Activated CD8-positive, alpha-beta memory T cell treated with anti-CD3 and anti-CD28 coated beads for 36 hours (primary cell): ENCODE results near the gene KIF14. TPM values are rescaled to one million over a fixed set of nuclear protein-coding genes. Genes with fewer than 3 reads are reported as not detected.
"Not testable (repeated sequence)": the region's sequence is repeated elsewhere in the genome, so short reads cannot be mapped to it uniquely, and the experiment has no call there.

Experiments
- CTCF ChIA-PET: fragments of 350-600 bp; sonication (Branson Sonifier 250); formaldehyde crosslinking; loops from one replicate; lab custom pipeline; 2021; ENCODE audit warnings: antibody characterized with exemption; lab: Charles Lee
- POLR2A ChIA-PET: fragments of 350-600 bp; sonication (Branson Sonifier 250); formaldehyde crosslinking; loops from one replicate; lab custom pipeline; 2021; ENCODE audit warnings: antibody characterized with exemption; lab: Charles Lee
- total RNA-seq, 2 experiments: library from RNA; stranded (reverse); gene quantifications; one replicate each; pipeline ENCODE4 v1.2.3, GENCODE V29; 2021

The KIF14 gene
- total RNA-seq, 2 experiments from 2014 or later: 12.4 to 12.6 TPM

DNA sequence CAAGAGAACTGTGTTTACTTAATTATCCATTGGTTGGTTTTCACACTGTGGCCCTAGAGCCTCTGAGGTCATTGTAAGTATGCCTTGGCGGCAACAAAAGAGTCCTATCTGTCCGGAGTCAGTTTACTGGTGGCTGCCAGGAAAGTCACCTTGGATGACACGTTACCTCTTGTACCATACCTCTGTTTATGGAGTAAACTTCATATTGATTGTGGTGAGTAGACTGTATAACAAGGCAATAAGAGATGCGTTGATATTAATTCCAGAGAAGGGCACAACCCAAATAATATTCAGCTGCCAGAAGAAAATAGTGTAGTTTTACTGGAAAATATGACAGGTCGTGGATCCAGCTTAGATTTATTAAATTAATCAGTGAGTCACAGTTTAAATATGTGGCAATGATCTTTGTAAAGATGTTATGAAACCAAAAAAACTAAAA lies 20.4 kb upstream of the KIF14 start:
- ChIA-PET CTCF (no interaction called here), POLR2A (interaction anchor here (0.6 kb wide), 1 partner anchor 205 kb away, joined by 3 read pairs; no protein-coding TSS in a partner anchor)

DNA sequence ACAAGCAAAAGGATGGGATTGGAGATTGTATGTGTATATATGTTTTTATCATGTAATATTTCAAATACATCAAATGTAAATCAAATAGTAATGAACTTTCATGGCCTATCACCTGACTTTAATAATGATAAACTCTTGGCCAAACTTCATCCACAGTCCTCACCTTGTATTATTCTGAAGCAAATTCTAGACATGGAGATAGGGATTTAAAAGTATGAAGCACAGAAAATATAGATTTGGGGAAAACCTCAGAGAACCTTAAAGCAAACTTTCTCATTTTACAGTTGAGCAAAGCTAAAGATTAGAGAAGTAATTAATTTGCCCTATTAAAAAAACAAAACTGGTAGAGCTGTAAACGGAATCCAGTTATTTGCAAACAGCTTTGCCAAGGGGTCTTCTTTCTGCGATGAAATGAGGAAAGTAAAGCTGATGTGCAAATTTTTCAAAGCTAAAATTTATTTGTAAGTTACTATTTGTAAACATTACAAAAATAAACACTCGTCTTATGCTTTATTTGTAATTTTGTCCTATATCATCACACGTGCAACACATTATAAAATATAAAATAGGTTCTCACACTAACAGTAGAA lies 19.9 kb upstream of the KIF14 start:
- POLR2A ChIA-PET: interaction anchor here (0.6 kb wide), 1 partner anchor 205 kb away, joined by 3 read pairs; no protein-coding TSS in a partner anchor
- CTCF ChIA-PET: no interaction called here

DNA sequence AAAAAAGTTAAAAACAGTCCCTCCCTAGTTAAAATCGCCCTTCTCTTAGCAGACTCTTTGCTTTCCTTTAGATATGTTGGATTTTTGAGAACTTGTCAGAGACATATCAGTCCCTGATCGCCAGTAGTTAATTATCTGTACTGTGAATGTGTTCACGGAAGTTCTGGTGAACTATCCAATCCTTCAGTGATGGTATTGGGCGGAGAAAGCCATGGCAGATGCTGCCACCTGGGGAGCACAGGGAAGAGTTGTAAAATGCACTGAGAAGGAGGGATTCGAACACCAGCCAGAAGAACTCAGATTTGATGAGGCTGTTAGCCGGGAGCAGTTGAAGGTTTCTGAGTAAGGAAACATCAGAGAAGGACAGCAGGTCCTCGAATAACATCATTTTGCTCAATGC lies 17.5 kb upstream of the KIF14 start:
- ChIA-PET POLR2A (no interaction called here), CTCF (no interaction called here)

DNA sequence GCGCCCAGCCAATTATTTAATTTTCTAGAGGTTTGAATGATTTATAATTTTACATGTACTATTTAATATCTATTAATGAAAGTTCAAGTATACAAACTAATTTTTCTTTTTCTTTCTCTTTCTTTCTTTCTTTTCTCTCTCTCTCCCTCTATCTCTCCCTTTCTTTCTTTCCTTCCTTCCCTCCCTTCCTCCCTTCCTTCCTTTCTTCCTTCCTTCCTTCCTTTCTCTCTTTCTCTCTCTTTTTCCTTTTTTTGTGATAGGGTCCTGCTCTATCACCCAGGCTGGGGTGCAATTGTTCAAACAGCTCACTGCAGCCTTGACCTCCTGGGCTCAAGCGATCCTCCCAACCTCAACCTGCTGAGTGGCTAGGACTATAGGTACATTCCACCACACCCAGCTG lies 16.1 kb upstream of the KIF14 start:
- POLR2A ChIA-PET: no interaction called here
- CTCF ChIA-PET: interaction anchor here (0.5 kb wide), 1 partner anchor 303 kb away, joined by 3 read pairs; no protein-coding TSS in a partner anchor

GRCh38 chr1:200634261-200635122 lies 13.9 kb upstream of the KIF14 start:
- POLR2A ChIA-PET: no interaction called here
- CTCF ChIA-PET: no interaction called here

DNA sequence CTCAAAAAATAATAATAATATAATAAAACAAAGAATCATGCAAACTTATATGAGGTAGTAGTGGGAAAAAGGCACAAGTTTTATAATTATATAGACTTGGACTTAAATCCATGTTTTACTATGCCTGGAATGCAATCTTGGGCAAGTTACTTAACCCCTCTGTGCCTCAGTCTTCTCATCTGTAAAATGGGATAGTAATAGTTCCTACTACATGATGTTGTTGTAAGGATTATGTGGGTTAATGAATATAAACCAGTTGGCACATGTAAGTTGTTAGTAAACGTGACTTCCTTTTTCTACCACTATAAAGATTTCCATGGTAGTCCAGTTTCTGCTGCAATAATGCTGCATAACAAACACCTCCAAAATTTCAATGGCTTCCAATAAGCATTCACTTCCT lies 10.8 kb upstream of the KIF14 start:
- POLR2A ChIA-PET: no interaction called here
- CTCF ChIA-PET: no interaction called here

- CTCF ChIA-PET: interaction anchor here (1.0 kb wide), 1 partner anchor 23 kb away, joined by 3 read pairs; no protein-coding TSS in a partner anchor
- POLR2A ChIA-PET: not testable (repeated sequence)
Observed at GRCh38 chr1:200630515-200630899, 10.0 kb upstream of the KIF14 start.

DNA sequence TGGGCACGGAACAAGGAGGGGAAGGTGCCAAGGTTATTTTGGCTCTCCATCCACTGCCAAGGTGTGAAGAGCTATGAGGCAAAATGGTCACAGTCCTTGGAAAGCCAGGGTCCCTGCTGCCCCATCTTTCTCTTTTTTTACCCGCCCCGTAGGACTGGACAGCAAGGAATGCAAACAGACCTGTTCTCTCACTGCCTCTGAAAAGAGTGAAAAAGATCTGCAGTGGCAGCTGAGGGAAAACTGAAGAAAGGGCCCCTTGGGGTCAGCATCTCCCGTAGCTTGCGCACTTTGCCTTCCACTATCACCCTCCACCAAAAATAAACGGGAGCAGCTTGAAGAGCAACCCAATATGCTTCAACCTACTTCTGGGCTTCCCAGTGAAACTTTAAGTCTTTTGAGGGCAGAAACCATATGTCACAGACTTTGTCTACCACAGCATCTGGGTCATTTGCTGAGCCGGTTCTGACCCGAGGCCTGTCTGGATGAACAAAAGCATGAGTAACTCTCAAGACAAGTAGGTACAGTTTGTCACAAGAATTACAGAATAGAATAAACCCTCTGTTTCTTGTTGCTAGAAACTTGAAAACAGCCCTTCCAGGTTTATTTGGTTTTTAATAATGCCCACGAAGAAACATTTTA lies 9.4 kb upstream of the KIF14 start:
- POLR2A ChIA-PET: no interaction called here
- CTCF ChIA-PET: interaction anchor here (1.0 kb wide), 1 partner anchor 23 kb away, joined by 3 read pairs; no protein-coding TSS in a partner anchor

DNA sequence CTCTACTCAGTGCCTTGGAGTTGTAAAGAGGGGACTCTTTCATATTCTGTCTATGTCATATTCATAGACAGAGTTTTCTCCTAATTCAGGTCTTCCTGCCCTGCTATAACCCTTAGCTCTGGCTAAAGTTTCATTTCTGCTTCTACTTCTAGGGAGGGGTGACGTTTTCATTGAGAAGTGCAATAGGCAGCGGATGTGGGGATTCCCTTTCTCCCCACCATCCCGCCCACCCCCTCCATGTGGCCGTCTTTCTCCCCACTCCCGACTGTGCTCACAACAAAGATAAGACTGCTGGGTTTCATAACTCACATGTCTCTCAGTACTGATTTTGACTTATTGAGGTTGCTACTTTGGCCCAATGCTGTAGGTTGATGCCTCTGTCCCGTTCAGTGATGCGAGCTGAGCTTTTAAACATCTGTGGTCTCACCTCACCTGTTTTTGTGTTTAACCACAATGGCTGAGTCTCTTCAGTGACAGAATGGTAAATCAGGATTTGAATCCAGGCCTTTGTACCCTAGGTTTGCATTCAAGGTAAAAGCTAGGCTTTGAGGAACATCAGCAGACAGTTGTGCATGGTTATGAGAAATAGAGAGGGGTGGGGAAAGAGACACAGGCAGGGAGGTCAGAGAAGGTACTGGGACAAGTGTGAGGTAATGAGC lies 7.8 kb upstream of the KIF14 start:
- CTCF ChIA-PET: interaction anchor here (0.5 to 2.1 kb wide), 3 partner anchors 11 to 251 kb away, joined by 3 to 6 read pairs (median 3); no protein-coding TSS in a partner anchor

DNA sequence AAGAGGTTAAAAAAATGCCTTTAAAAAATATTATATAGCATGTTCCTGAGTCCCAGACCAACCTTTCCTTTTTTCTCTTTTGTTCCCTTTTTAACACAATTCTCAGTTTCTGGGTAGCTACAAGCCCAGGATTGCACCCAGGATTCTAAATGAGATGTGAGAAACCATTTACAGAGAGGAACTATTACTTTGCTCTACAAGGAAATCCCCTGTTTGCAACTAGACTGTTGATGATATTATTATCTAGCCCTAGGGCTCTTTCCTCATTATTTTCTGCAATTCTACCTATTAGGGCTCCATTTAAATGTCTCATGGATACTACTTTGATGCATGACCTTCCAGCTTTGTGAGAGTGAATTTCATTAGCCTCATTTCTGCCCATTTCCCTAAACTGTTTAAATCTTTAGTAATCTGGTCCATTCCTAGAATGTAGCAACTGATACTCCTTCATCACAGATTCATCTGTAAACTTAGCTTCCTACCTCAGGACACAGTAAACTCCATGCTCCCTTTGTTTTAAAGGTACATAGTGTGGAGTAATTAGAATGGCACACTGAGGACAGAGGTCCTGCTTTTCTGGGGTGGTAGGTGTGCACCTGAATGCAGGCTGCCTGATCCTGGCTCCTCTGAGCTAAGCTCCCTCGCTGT lies 7.1 kb upstream of the KIF14 start:
- ChIA-PET CTCF (interaction anchor here (0.5 to 2.1 kb wide), 4 partner anchors 42 to 252 kb away, joined by 3 to 6 read pairs (median 3); partner anchors contain the start of genes CAMSAP2 and DDX59), POLR2A (interaction anchor here (0.5 to 2.4 kb wide), 3 partner anchors 8 to 1968 kb away, joined by 3 to 10 read pairs (median 6); partner anchors contain the start of gene DDX59)

More for the DNA sequence above, 7.8 kb upstream of the KIF14 start:
- POLR2A ChIA-PET: interaction anchor here (1.3 to 2.4 kb wide), 2 partner anchors 8 to 41 kb away, joined by 3 to 10 read pairs; partner anchors contain the start of gene DDX59

- ChIA-PET POLR2A (interaction anchor here (0.5 to 2.4 kb wide), 2 partner anchors 43 to 1967 kb away, joined by 6 to 10 read pairs; partner anchors contain the start of gene DDX59), CTCF (interaction anchor here (0.6 to 2.1 kb wide), 3 partner anchors 42 to 174 kb away, joined by 3 to 6 read pairs (median 3); partner anchors contain the start of genes CAMSAP2 and DDX59)
Observed at GRCh38 chr1:200626853-200627534, 6.4 kb upstream of the KIF14 start.

- CTCF ChIA-PET: interaction anchor here (0.6 to 1.4 kb wide), 3 partner anchors 23 to 524 kb away, joined by 3 to 5 read pairs (median 5); partner anchors contain the start of gene DDX59
- POLR2A ChIA-PET: interaction anchor here (0.6 to 0.8 kb wide), 2 partner anchors 127 to 266 kb away, joined by 6 to 9 read pairs; no protein-coding TSS in a partner anchor
Observed at GRCh38 chr1:200625381-200625824, 4.9 kb upstream of the KIF14 start.

DNA sequence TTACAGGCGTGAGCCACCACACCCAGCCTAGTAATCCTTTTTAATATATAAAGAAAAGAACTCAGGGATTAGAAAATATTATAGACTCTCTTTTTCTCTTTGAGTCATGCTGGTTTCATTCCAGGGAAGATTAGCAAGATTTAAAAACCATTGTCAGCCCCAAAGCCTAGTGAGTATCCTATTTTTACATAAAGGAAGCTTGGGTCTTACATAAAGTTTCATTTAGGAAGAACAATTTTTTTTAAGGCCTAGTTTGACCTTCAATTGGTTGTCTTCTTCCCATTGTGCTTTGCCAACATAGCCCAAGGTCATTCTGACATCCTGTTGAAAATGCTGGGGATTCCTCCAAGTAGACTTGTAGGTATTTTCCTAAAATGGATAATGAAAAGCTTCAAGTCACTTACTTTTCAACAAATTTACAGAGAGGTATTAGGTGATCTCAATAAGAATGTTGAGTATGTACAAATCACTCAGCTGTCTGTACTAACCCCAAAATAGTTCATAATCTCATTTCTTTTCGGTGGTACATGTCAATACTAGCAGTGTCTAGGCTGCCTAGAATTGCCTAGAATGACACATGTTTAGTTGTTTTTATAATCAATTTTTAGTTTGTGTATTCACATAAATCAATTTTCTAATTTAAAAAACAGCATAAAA lies 4.3 kb upstream of the KIF14 start:
- CTCF ChIA-PET: interaction anchor here (0.6 to 1.4 kb wide), 3 partner anchors 24 to 524 kb away, joined by 3 to 5 read pairs (median 5); partner anchors contain the start of gene DDX59
- POLR2A ChIA-PET: interaction anchor here (0.6 to 0.8 kb wide), 2 partner anchors 128 to 266 kb away, joined by 6 to 9 read pairs; no protein-coding TSS in a partner anchor

GRCh38 chr1:200619894-200620272 lies 668 bp downstream of the KIF14 start:
- CTCF ChIA-PET: interaction anchor here (3.5 to 3.7 kb wide), 2 partner anchors 50 to 182 kb away, joined by 16 to 45 read pairs; partner anchors contain the start of gene DDX59
- POLR2A ChIA-PET: interaction anchor here (0.5 to 0.8 kb wide), 2 partner anchors 9 to 52 kb away, joined by 3 to 4 read pairs; no protein-coding TSS in a partner anchor

DNA sequence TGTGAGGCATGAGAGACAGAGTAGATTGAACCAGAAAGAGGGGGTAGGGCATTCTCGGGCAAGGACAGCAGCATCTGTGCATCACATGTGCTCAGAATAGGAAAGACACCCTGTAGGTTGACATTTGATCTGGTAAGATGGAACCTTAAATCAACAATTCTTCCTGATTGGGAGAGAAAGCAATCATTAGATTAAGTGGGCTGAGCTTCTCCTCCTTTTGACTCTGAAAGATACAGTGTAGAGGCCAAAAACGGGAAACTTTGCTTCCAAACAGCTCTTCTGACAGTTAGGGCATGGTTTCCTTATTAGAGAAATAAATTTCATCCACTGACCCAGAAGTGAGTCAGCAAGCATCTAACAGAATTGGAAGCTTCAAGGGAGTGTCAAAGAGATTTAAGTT lies 9.7 kb downstream of the KIF14 start:
- POLR2A ChIA-PET: no interaction called here
- CTCF ChIA-PET: no interaction called here

DNA sequence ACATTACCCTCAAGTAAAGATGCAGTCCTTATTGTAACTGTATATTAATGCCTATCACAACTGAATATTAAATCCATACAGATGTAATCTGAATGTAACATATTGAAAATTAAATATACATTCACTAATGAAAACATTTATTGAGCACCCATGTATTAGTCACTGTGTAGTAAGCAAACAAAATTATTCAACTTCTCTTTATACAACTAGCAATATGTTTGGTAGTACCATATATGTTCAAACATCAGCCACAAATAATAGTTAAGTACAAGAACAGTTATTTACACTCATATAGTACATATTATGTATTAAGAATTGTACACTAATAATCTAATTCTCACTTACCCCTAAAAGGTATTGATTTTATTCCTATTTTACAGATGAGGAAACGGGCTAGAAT lies 17.9 kb downstream of the KIF14 start:
- CTCF ChIA-PET: no interaction called here
- POLR2A ChIA-PET: no interaction called here
